GM23338 (cell line): ENCODE results near the gene AFAP1L1. TPM values are rescaled to one million over a fixed set of nuclear protein-coding genes. Genes with fewer than 3 reads are reported as not detected.

ENCODE experiments used
- ATAC-seq: fragments of 200-7000 bp; cut with Tn5 transposase; 3 replicates; pipeline ENCODE4 v1.9.1; 2020
- DNase-seq: peaks from one replicate; pipeline ENCODE4 v3.0.0-alpha.2; 2015; ENCODE audit warnings: low spot score
- H2AFZ ChIP-seq: fragments of 200-600 bp; sonication (generic); 2 replicates; pipeline ENCODE4 v1.8.0; 2016; ENCODE audit warnings: antibody characterized with exemption, mild to moderate bottlenecking, moderate library complexity
- H3F3A ChIP-seq: fragments of 200-600 bp; sonication (generic); replicated peaks from 2 replicates; pipeline ENCODE4 v1.8.0; 2017; ENCODE audit warnings: antibody characterized with exemption, mixed run types, low read depth
- H3K27ac ChIP-seq: fragments of 200-600 bp; sonication (generic); 2 replicates; pipeline ENCODE4 v1.6.1; 2016; ENCODE audit warnings: low read depth
- H3K27me3 ChIP-seq: fragments of 200-600 bp; sonication (generic); 2 replicates; pipeline ENCODE4 v1.8.0; 2016; ENCODE audit warnings: mild to moderate bottlenecking, mixed run types, moderate library complexity; ENCODE audit not compliant: insufficient read depth
- H3K36me3 ChIP-seq: fragments of 200-600 bp; sonication (generic); 2 replicates; pipeline ENCODE4 v1.8.0; 2016; ENCODE audit warnings: mild to moderate bottlenecking; ENCODE audit not compliant: insufficient read depth
- H3K4me1 ChIP-seq: fragments of 200-600 bp; sonication (generic); 2 replicates; pipeline ENCODE4 v1.8.0; 2016; ENCODE audit warnings: mild to moderate bottlenecking, moderate library complexity; ENCODE audit not compliant: insufficient read depth
- H3K4me2 ChIP-seq: fragments of 200-600 bp; sonication (generic); 2 replicates; pipeline ENCODE4 v1.7.1; 2017; ENCODE audit warnings: mixed run types
- H3K4me3 ChIP-seq: fragments of 200-600 bp; sonication (generic); 2 replicates; pipeline ENCODE4 v1.6.1; 2016; ENCODE audit warnings: mixed run types
- H3K79me2 ChIP-seq: fragments of 200-600 bp; sonication (generic); replicated peaks from 2 replicates; pipeline ENCODE4 v1.8.0; 2017; ENCODE audit warnings: mild to moderate bottlenecking; ENCODE audit not compliant: insufficient read depth
- H3K9me2 ChIP-seq: fragments of 200-600 bp; sonication (generic); 2 replicates; pipeline ENCODE4 v1.8.0; 2017; ENCODE audit not compliant: insufficient read depth
- H4K20me1 ChIP-seq: fragments of 200-600 bp; sonication (generic); replicated peaks from 2 replicates; pipeline ENCODE4 v1.8.0; 2017; ENCODE audit warnings: mild to moderate bottlenecking; ENCODE audit not compliant: insufficient read depth
- H3K27ac Mint-ChIP-seq: 2 replicates; pipeline ENCODE4 v1.8.0; 2020; ENCODE audit warnings: inconsistent platforms, mild to moderate bottlenecking, moderate library complexity, mixed read lengths
- H3K27me3 Mint-ChIP-seq: 3 replicates; pipeline ENCODE4 v1.8.0; 2022; ENCODE audit warnings: low read depth, mild to moderate bottlenecking, moderate library complexity, mixed read lengths, inconsistent platforms; ENCODE audit not compliant: insufficient read depth, poor library complexity
- H3K36me3 Mint-ChIP-seq: 3 replicates; pipeline ENCODE4 v1.8.0; 2021; ENCODE audit warnings: low read depth, mild to moderate bottlenecking, inconsistent platforms, moderate library complexity, mixed read lengths
- H3K4me1 Mint-ChIP-seq: 3 replicates; pipeline ENCODE4 v1.8.0; 2020; ENCODE audit warnings: mild to moderate bottlenecking, inconsistent platforms, mixed read lengths
- H3K4me3 Mint-ChIP-seq: 3 replicates; pipeline ENCODE4 v1.8.0; 2021; ENCODE audit warnings: moderate library complexity, mild to moderate bottlenecking, inconsistent platforms, mixed read lengths
- H3K9me3 Mint-ChIP-seq: 3 replicates; pipeline ENCODE4 v1.8.0; 2020; ENCODE audit warnings: moderate library complexity, mild to moderate bottlenecking, inconsistent platforms, mixed read lengths
- CREB1 ChIP-seq: fragments of 250-450 bp; sonication (Bioruptor Pico); IDR thresholded peaks from 2 replicates; pipeline ENCODE4 v1.5.0; 2020; ENCODE audit warnings: low read depth, mild to moderate bottlenecking, moderate library complexity
- JUNB ChIP-seq: IDR thresholded peaks from one replicate; pipeline ENCODE4 v1.6.1; 2016; ENCODE audit warnings: antibody characterized with exemption; ENCODE audit not compliant: unreplicated experiment
- NANOG ChIP-seq: IDR thresholded peaks from 2 replicates; pipeline ENCODE4 v1.6.1; 2016; ENCODE audit warnings: antibody characterized with exemption, borderline replicate concordance
- STAT1 ChIP-seq: IDR thresholded peaks from one replicate; pipeline ENCODE4 v1.6.1; 2016; ENCODE audit warnings: antibody characterized with exemption; ENCODE audit not compliant: unreplicated experiment
- ZNF114 ChIP-seq: fragments of 250-450 bp; sonication (Bioruptor Pico); IDR thresholded peaks from 2 replicates; pipeline ENCODE4 v1.5.0; 2020; ENCODE audit warnings: mild to moderate bottlenecking, moderate library complexity
- polyA plus RNA-seq: library from polyadenylated mRNA; unstranded; fragments of >200 nt; fragmentation: Nextera tagmentation; extraction: Ambion mirVana; gene quantifications from 2 replicates; pipeline ENCODE4 v1.2.1, GENCODE V29; 2016
- total RNA-seq: library from RNA; depleted of rRNA; stranded (reverse); fragments of >200 nt; shearing (Covaris generic); gene quantifications from 2 replicates; pipeline ENCODE4 v1.2.3, GENCODE V29; 2014
- TF ChIP-seq, protein P1 (sequence below), 2 experiments: fragments of 200-600 bp in 1 of 2; sonication (generic) in 1 of 2; conservative IDR thresholded peaks; 2 replicates each; pipeline versions ENCODE4 v1.5.1 to v1.6.1; 2016 to 2017; ENCODE audit warnings: antibody characterized with exemption in 2 of 2, low read depth in 2 of 2, mild to moderate bottlenecking in 2 of 2, moderate library complexity in 1 of 2
- TF ChIP-seq, protein P2 (sequence below): IDR thresholded peaks from 2 replicates; pipeline ENCODE4 v1.6.1; 2016; ENCODE audit warnings: antibody characterized with exemption
- TF ChIP-seq, protein P3 (sequence below): fragments of 250-450 bp; sonication (Bioruptor Pico); IDR thresholded peaks from 2 replicates; pipeline ENCODE4 v1.5.0; 2020; ENCODE audit warnings: mild to moderate bottlenecking, moderate library complexity

Gene AFAP1L1
- total and polyA plus RNA-seq, 2 experiments from 2014 or later: 3.2 to 5.7 TPM

DNA sequence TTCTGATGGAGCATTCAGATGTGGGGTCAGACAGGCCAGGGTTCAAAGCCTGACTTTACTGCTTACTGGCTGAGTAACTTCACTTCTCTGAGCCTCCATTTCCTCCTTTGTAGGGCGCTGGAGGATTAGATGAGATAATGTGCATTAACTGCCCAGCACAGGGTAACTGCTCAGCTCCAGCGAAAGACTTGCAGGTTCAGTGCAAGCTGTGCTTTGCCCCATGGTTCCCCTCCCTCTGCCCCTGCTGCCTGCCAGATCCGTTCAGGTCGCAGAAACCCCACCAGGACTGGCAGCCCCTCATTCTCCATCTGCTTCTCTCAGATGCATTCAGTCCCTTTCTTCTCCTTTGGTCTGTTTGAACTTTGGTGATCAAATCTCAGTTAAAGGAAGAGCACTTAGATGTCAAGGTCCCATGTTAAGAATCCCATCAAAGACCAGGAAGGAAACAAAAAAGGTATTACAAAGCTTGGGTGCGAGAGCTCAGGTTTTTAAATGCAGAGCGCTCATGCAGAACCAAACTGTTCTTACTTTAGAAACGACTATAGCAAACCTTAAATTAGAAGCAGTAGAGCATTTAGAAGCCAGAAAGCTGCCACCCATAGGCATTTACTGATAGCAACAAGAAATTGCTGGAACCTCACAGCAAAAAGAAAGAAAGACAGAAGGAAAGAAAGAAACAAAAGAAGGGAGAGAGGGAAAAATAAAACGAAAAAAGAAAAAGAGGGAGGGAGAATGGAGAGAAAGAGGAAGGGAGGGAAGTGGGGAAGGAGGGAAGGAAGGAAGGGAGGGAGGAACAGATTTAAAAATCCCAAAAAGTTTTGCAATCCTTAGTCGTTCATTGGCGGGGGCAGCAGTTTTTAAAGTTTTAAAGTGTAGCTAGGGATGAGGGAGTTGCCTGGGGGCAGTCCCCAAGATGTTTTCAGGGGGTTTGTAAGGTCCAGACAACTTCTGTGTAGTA lies 23.5 kb downstream of the AFAP1L1 start:
- peak overlapping the region; percentile 67 for H2AFZ ChIP-seq
- peaks cover 7% of the 10 kb centered on the region for H3K27me3 Mint-ChIP-seq
- TF ChIP-seq, protein P1, sequence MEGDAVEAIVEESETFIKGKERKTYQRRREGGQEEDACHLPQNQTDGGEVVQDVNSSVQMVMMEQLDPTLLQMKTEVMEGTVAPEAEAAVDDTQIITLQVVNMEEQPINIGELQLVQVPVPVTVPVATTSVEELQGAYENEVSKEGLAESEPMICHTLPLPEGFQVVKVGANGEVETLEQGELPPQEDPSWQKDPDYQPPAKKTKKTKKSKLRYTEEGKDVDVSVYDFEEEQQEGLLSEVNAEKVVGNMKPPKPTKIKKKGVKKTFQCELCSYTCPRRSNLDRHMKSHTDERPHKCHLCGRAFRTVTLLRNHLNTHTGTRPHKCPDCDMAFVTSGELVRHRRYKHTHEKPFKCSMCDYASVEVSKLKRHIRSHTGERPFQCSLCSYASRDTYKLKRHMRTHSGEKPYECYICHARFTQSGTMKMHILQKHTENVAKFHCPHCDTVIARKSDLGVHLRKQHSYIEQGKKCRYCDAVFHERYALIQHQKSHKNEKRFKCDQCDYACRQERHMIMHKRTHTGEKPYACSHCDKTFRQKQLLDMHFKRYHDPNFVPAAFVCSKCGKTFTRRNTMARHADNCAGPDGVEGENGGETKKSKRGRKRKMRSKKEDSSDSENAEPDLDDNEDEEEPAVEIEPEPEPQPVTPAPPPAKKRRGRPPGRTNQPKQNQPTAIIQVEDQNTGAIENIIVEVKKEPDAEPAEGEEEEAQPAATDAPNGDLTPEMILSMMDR (conservative IDR thresholded peaks at IDR 0.05; ENCODE audit: low read depth in 2 of 2): no peak
- TF ChIP-seq CREB1 (CRISPR knock-in tag) (no peak), STAT1 (no peak), NANOG (no peak)
- TF ChIP-seq, protein P2, sequence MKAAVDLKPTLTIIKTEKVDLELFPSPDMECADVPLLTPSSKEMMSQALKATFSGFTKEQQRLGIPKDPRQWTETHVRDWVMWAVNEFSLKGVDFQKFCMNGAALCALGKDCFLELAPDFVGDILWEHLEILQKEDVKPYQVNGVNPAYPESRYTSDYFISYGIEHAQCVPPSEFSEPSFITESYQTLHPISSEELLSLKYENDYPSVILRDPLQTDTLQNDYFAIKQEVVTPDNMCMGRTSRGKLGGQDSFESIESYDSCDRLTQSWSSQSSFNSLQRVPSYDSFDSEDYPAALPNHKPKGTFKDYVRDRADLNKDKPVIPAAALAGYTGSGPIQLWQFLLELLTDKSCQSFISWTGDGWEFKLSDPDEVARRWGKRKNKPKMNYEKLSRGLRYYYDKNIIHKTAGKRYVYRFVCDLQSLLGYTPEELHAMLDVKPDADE: no peak
- ATAC-seq: peak; percentile 37; the same call in 2 of the 3 replicates
- no peaks in the 10 kb centered on the region for H3K27me3 ChIP-seq
- no peaks in the 10 kb centered on the region for H3F3A ChIP-seq
- H3K36me3 ChIP-seq: no peaks in the 10 kb centered on the region
- H4K20me1 ChIP-seq: no peaks in the 10 kb centered on the region; the same call in 1 of the 2 replicates
- H3K9me2 ChIP-seq: no peaks in the 10 kb centered on the region
- no peak overlapping the region for H3K4me2 ChIP-seq
- no peak for DNase-seq
- H3K4me3 ChIP-seq: no peak overlapping the region
- no peaks in the 10 kb centered on the region for H3K36me3 Mint-ChIP-seq
- H3K27ac ChIP-seq: no peak overlapping the region
- H3K4me1 Mint-ChIP-seq: peaks cover 24% of the 10 kb centered on the region
- no peaks in the 10 kb centered on the region for H3K4me1 ChIP-seq
- no peaks in the 10 kb centered on the region for H3K79me2 ChIP-seq
- H3K9me3 Mint-ChIP-seq: no peaks in the 10 kb centered on the region
- no peak overlapping the region for H3K4me3 Mint-ChIP-seq
- H3K27ac Mint-ChIP-seq: no peak overlapping the region

DNA sequence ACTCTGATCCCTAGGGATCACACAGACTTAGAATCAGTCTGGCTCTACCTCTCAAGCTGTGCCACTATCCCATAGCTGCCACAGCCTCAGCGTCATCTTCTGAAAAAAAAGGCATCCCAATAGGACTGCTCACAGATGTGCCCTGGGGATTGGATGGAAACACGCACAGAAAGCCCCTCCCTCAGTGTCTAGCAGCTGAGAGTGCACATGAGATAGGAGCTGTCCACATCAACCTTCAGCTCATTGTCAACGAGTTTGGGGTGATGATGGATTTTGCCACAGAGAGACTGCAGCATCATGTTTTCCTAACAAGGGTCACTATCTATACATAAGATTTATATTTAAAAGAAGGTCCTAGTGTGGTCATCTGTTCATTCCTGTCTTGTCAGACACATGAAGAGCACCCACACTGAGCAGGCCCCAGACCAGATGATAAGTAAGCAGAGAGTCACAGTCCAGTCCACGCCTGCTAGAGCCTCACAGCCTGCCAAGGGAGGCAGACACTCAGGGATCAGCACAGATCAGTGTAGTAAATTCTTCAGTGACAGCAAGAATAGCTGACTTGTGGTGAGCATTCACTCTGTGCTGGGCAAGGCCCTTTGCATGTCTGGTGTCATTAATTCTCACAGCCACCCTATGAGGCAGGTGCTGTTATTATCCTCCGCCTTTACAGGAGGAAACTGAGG lies 25.8 kb downstream of the AFAP1L1 start:
- no peaks in the 10 kb centered on the region for H3K9me2 ChIP-seq
- Mint-ChIP-seq H3K27ac (no peak overlapping the region), H3K9me3 (no peaks in the 10 kb centered on the region), H3K4me1 (peaks cover 18% of the 10 kb centered on the region), H3K4me3 (no peak overlapping the region), H3K36me3 (no peaks in the 10 kb centered on the region), H3K27me3 (peaks cover 7% of the 10 kb centered on the region)
- H3K79me2 ChIP-seq: no peaks in the 10 kb centered on the region
- H4K20me1 ChIP-seq: no peaks in the 10 kb centered on the region; the same call in 1 of the 2 replicates
- no peaks in the 10 kb centered on the region for H3K4me1 ChIP-seq
- H2AFZ ChIP-seq: no peak overlapping the region
- no peaks in the 10 kb centered on the region for H3K36me3 ChIP-seq
- no peak overlapping the region for H3K4me2 ChIP-seq
- DNase-seq (no peak), ATAC-seq (no peak)
- no peak overlapping the region for H3K27ac ChIP-seq
- H3F3A ChIP-seq: no peaks in the 10 kb centered on the region
- no peaks in the 10 kb centered on the region for H3K27me3 ChIP-seq
- H3K4me3 ChIP-seq: no peak overlapping the region
- TF ChIP-seq, protein P3, sequence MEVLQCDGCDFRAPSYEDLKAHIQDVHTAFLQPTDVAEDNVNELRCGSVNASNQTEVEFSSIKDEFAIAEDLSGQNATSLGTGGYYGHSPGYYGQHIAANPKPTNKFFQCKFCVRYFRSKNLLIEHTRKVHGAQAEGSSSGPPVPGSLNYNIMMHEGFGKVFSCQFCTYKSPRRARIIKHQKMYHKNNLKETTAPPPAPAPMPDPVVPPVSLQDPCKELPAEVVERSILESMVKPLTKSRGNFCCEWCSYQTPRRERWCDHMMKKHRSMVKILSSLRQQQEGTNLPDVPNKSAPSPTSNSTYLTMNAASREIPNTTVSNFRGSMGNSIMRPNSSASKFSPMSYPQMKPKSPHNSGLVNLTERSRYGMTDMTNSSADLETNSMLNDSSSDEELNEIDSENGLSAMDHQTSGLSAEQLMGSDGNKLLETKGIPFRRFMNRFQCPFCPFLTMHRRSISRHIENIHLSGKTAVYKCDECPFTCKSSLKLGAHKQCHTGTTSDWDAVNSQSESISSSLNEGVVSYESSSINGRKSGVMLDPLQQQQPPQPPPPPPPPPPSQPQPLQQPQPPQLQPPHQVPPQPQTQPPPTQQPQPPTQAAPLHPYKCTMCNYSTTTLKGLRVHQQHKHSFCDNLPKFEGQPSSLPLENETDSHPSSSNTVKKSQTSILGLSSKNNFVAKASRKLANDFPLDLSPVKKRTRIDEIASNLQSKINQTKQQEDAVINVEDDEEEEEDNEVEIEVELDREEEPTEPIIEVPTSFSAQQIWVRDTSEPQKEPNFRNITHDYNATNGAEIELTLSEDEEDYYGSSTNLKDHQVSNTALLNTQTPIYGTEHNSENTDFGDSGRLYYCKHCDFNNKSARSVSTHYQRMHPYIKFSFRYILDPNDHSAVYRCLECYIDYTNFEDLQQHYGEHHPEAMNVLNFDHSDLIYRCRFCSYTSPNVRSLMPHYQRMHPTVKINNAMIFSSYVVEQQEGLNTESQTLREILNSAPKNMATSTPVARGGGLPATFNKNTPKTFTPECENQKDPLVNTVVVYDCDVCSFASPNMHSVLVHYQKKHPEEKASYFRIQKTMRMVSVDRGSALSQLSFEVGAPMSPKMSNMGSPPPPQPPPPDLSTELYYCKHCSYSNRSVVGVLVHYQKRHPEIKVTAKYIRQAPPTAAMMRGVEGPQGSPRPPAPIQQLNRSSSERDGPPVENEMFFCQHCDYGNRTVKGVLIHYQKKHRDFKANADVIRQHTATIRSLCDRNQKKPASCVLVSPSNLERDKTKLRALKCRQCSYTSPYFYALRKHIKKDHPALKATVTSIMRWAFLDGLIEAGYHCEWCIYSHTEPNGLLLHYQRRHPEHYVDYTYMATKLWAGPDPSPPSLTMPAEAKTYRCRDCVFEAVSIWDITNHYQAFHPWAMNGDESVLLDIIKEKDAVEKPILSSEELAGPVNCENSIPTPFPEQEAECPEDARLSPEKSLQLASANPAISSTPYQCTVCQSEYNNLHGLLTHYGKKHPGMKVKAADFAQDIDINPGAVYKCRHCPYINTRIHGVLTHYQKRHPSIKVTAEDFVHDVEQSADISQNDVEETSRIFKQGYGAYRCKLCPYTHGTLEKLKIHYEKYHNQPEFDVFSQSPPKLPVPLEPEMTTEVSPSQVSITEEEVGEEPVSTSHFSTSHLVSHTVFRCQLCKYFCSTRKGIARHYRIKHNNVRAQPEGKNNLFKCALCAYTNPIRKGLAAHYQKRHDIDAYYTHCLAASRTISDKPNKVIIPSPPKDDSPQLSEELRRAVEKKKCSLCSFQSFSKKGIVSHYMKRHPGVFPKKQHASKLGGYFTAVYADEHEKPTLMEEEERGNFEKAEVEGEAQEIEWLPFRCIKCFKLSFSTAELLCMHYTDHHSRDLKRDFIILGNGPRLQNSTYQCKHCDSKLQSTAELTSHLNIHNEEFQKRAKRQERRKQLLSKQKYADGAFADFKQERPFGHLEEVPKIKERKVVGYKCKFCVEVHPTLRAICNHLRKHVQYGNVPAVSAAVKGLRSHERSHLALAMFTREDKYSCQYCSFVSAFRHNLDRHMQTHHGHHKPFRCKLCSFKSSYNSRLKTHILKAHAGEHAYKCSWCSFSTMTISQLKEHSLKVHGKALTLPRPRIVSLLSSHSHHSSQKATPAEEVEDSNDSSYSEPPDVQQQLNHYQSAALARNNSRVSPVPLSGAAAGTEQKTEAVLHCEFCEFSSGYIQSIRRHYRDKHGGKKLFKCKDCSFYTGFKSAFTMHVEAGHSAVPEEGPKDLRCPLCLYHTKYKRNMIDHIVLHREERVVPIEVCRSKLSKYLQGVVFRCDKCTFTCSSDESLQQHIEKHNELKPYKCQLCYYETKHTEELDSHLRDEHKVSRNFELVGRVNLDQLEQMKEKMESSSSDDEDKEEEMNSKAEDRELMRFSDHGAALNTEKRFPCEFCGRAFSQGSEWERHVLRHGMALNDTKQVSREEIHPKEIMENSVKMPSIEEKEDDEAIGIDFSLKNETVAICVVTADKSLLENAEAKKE: no peak
- no peak for TF ChIP-seq STAT1
- no peak for TF ChIP-seq ZNF114 (CRISPR knock-in tag)
- TF ChIP-seq JUNB: no peak
